K562 (cell line): Measurements from ENCODE around the gene SMC5. TPM values are rescaled to one million over a fixed set of nuclear protein-coding genes. Genes with fewer than 3 reads are reported as not detected.

ENCODE experiments used
- CBFA2T3 ChIP-seq: fragments of 450-650 bp; IDR thresholded peaks from 2 replicates; pipeline ENCODE4 v1.6.1; 2017
- CEBPG ChIP-seq, 3 experiments: fragments of 200-800 bp in 1 of 3; sonication (Bioruptor generic) in 1 of 3; sonication (generic) in 1 of 3; formaldehyde crosslinking in 1 of 3; IDR thresholded peaks in 2 of 3; conservative IDR thresholded peaks in 1 of 3; 2 replicates each; pipeline versions ENCODE4 v1.6.1 to v1.8.0; 2016 to 2022; ENCODE audit warnings: missing compliant biosample characterization in 2 of 3, missing genetic modification characterization in 2 of 3, mild to moderate bottlenecking in 1 of 3, missing genetic modification reagents in 1 of 3
- HMG20B ChIP-seq: fragments of 250-450 bp; sonication (Bioruptor Pico); IDR thresholded peaks from 2 replicates; pipeline ENCODE4 v1.5.0; 2021; ENCODE audit warnings: mild to moderate bottlenecking
- HSF4 ChIP-seq: fragments of 250-450 bp; sonication (Bioruptor Pico); IDR thresholded peaks from 2 replicates; pipeline ENCODE4 v2.1.2; 2022; ENCODE audit warnings: mild to moderate bottlenecking, moderate library complexity, borderline replicate concordance
- KDM5B ChIP-seq: fragments of 200-600 bp; sonication (generic); IDR thresholded peaks from 2 replicates; pipeline ENCODE4 v1.6.1; 2012; ENCODE audit warnings: low read depth, mild to moderate bottlenecking, moderate library complexity, low read length, control low read depth, inconsistent platforms; ENCODE audit not compliant: insufficient replicate concordance
- MAFG ChIP-seq: fragments of 450-650 bp; conservative IDR thresholded peaks from 2 replicates; pipeline ENCODE4 v1.6.1; 2016; ENCODE audit warnings: missing genetic modification characterization, missing compliant biosample characterization
- MCM7 ChIP-seq, 2 experiments: fragments of 450-650 bp; IDR thresholded peaks; 2 replicates each; pipeline ENCODE4 v1.6.1; 2016 to 2018
- NCOA6 ChIP-seq: fragments of 450-650 bp; IDR thresholded peaks from 2 replicates; pipeline ENCODE4 v1.6.1; 2017; ENCODE audit warnings: mild to moderate bottlenecking
- PHF21A ChIP-seq: fragments of 450-650 bp; IDR thresholded peaks from 2 replicates; pipeline ENCODE4 v1.6.1; 2017; ENCODE audit warnings: low read depth, borderline replicate concordance
- PHF8 ChIP-seq: fragments of 200-600 bp; sonication (generic); IDR thresholded peaks from 2 replicates; pipeline ENCODE4 v1.6.1; 2012; ENCODE audit warnings: mixed run types, mild to moderate bottlenecking, inconsistent platforms, low read length, moderate library complexity, borderline replicate concordance
- RBM25 ChIP-seq: fragments of 200-400 bp; formaldehyde crosslinking; IDR thresholded peaks from 2 replicates; pipeline ENCODE4 v1.6.1; 2018; ENCODE audit warnings: low read length, low read depth, moderate library complexity; ENCODE audit not compliant: severe bottlenecking
- RHOXF2B ChIP-seq: fragments of 250-450 bp; sonication (Bioruptor Pico); conservative IDR thresholded peaks from 2 replicates; pipeline ENCODE4 v1.5.1; 2021
- TARDBP ChIP-seq: fragments of 450-650 bp; IDR thresholded peaks from 2 replicates; pipeline ENCODE4 v1.6.1; 2016
- TOE1 ChIP-seq, 2 experiments: fragments of 450-650 bp in 1 of 2; sonication (generic) in 1 of 2; formaldehyde crosslinking in 1 of 2; IDR thresholded peaks; 2 replicates each; pipeline versions ENCODE4 v1.7.1 to v1.8.0; 2016 to 2022; ENCODE audit warnings: borderline replicate concordance in 2 of 2, mild to moderate bottlenecking in 2 of 2, antibody characterized with exemption in 1 of 2, inconsistent platforms in 1 of 2, low read depth in 1 of 2, missing genetic modification reagents in 1 of 2, moderate library complexity in 1 of 2
- ZNF12 ChIP-seq: sonication (generic); formaldehyde crosslinking; IDR thresholded peaks from 2 replicates; pipeline ENCODE4 v1.4.0; 2020; ENCODE audit warnings: mild to moderate bottlenecking, missing genetic modification reagents
- polyA plus RNA-seq, 8 experiments: library from polyadenylated mRNA; depleted of rRNA in 4 of 8; stranded (reverse) in 5 of 8; unstranded in 3 of 8; fragments of >200 nt; fragmentation: Nextera tagmentation in 2 of 8; fragmentation: Illumina TruSeq in 1 of 8; extraction: Ambion mirVana in 2 of 8; extraction: Trizol in 1 of 8; gene quantifications; 2 replicates each; pipeline versions ENCODE4 v1.2.1 to v1.2.3, GENCODE V29; 2011 to 2014; ENCODE audit warnings: inconsistent platforms in 1 of 8, missing spikeins in 1 of 8
- total RNA-seq, 7 experiments: library from RNA; depleted of rRNA in 6 of 7; stranded (reverse); fragments of >200 nt in 6 of 7; fragmentation: Illumina TruSeq in 2 of 7; extraction: Trizol in 2 of 7; gene quantifications; 2 replicates each; pipeline versions ENCODE4 v1.2.1 to v1.2.3, GENCODE V29; 2011 to 2021; ENCODE audit warnings: low replicate concordance in 1 of 7
- TF ChIP-seq, protein P1 (sequence below): fragments of 250-450 bp; sonication (Bioruptor Pico); IDR thresholded peaks from 2 replicates; pipeline ENCODE4 v1.8.0; 2022; ENCODE audit warnings: inconsistent platforms, mild to moderate bottlenecking, moderate library complexity, borderline replicate concordance
- TF ChIP-seq, protein P2 (sequence below): fragments of 450-650 bp; IDR thresholded peaks from 2 replicates; pipeline ENCODE4 v1.6.1; 2017; ENCODE audit warnings: antibody characterized with exemption
- TF ChIP-seq, protein P3 (sequence below): sonication (generic); formaldehyde crosslinking; IDR thresholded peaks from 2 replicates; pipeline ENCODE4 v1.8.1; 2023; ENCODE audit warnings: mild to moderate bottlenecking, missing genetic modification reagents
- TF ChIP-seq, protein P4 (sequence below): fragments of 450-650 bp; IDR thresholded peaks from 2 replicates; pipeline ENCODE4 v1.6.1; 2017; ENCODE audit warnings: antibody characterized with exemption, mild to moderate bottlenecking

Gene SMC5
- total and polyA plus RNA-seq, 9 of the 15 experiments (the other 6 are each of a cell fraction or from before 2014, with no cell fraction given), result 3.5 to 43.2 (median 21.4) TPM

DNA sequence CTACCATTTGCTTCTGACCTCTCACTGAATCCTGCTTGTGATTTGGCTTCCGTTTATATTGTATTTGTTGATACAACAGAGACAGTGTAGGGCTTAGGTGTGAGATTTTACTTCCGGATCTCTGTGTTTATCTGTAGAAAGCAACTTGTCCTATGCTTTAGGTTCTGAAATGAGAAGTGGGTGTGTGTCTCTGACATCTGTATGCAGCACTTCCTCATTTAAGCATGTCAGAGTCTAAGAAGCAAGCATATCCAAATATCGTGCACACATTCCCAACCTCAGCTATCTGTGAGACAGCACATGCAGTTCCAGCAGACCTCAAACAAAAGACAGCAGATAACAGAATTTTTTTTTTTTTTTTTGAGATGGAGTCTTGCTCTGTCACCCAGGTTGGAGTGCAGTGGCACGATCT is 139.4 kb downstream of the SMC5 start (continued):
- TF ChIP-seq, protein P1, sequence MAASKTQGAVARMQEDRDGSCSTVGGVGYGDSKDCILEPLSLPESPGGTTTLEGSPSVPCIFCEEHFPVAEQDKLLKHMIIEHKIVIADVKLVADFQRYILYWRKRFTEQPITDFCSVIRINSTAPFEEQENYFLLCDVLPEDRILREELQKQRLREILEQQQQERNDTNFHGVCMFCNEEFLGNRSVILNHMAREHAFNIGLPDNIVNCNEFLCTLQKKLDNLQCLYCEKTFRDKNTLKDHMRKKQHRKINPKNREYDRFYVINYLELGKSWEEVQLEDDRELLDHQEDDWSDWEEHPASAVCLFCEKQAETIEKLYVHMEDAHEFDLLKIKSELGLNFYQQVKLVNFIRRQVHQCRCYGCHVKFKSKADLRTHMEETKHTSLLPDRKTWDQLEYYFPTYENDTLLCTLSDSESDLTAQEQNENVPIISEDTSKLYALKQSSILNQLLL (CRISPR knock-in tag), result no peak
- TF ChIP-seq RHOXF2B (CRISPR knock-in tag) (no peak), PHF8 (no peak), TOE1 (IDR thresholded peaks at IDR 0.05; ENCODE audit: borderline replicate concordance) (no peak), TOE1 (CRISPR knock-in tag; IDR thresholded peaks at IDR 0.05; ENCODE audit: borderline replicate concordance, low read depth) (no peak), NCOA6 (no peak), ZNF12 (no peak), RBM25 (no peak), PHF21A (no peak), CEBPG (CRISPR knock-in tag; IDR thresholded peaks at IDR 0.05) (no peak), CEBPG (tag; conservative IDR thresholded peaks at IDR 0.05 in 1 of 2, IDR thresholded peaks at IDR 0.05 in 1 of 2) (no peak), KDM5B (no peak), MCM7 (IDR thresholded peaks at IDR 0.05) (no peak), HMG20B (CRISPR knock-in tag) (no peak), TARDBP (no peak), HSF4 (no peak), MAFG (tag) (peak; percentile 32; the same call in 1 of the 2 replicates), CBFA2T3 (peak; percentile 97)
- TF ChIP-seq, protein P2, sequence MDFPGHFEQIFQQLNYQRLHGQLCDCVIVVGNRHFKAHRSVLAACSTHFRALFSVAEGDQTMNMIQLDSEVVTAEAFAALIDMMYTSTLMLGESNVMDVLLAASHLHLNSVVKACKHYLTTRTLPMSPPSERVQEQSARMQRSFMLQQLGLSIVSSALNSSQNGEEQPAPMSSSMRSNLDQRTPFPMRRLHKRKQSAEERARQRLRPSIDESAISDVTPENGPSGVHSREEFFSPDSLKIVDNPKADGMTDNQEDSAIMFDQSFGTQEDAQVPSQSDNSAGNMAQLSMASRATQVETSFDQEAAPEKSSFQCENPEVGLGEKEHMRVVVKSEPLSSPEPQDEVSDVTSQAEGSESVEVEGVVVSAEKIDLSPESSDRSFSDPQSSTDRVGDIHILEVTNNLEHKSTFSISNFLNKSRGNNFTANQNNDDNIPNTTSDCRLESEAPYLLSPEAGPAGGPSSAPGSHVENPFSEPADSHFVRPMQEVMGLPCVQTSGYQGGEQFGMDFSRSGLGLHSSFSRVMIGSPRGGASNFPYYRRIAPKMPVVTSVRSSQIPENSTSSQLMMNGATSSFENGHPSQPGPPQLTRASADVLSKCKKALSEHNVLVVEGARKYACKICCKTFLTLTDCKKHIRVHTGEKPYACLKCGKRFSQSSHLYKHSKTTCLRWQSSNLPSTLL, result no peak
- TF ChIP-seq, protein P3, sequence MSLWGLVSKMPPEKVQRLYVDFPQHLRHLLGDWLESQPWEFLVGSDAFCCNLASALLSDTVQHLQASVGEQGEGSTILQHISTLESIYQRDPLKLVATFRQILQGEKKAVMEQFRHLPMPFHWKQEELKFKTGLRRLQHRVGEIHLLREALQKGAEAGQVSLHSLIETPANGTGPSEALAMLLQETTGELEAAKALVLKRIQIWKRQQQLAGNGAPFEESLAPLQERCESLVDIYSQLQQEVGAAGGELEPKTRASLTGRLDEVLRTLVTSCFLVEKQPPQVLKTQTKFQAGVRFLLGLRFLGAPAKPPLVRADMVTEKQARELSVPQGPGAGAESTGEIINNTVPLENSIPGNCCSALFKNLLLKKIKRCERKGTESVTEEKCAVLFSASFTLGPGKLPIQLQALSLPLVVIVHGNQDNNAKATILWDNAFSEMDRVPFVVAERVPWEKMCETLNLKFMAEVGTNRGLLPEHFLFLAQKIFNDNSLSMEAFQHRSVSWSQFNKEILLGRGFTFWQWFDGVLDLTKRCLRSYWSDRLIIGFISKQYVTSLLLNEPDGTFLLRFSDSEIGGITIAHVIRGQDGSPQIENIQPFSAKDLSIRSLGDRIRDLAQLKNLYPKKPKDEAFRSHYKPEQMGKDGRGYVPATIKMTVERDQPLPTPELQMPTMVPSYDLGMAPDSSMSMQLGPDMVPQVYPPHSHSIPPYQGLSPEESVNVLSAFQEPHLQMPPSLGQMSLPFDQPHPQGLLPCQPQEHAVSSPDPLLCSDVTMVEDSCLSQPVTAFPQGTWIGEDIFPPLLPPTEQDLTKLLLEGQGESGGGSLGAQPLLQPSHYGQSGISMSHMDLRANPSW (CRISPR knock-in tag), result no peak
- TF ChIP-seq, protein P4, sequence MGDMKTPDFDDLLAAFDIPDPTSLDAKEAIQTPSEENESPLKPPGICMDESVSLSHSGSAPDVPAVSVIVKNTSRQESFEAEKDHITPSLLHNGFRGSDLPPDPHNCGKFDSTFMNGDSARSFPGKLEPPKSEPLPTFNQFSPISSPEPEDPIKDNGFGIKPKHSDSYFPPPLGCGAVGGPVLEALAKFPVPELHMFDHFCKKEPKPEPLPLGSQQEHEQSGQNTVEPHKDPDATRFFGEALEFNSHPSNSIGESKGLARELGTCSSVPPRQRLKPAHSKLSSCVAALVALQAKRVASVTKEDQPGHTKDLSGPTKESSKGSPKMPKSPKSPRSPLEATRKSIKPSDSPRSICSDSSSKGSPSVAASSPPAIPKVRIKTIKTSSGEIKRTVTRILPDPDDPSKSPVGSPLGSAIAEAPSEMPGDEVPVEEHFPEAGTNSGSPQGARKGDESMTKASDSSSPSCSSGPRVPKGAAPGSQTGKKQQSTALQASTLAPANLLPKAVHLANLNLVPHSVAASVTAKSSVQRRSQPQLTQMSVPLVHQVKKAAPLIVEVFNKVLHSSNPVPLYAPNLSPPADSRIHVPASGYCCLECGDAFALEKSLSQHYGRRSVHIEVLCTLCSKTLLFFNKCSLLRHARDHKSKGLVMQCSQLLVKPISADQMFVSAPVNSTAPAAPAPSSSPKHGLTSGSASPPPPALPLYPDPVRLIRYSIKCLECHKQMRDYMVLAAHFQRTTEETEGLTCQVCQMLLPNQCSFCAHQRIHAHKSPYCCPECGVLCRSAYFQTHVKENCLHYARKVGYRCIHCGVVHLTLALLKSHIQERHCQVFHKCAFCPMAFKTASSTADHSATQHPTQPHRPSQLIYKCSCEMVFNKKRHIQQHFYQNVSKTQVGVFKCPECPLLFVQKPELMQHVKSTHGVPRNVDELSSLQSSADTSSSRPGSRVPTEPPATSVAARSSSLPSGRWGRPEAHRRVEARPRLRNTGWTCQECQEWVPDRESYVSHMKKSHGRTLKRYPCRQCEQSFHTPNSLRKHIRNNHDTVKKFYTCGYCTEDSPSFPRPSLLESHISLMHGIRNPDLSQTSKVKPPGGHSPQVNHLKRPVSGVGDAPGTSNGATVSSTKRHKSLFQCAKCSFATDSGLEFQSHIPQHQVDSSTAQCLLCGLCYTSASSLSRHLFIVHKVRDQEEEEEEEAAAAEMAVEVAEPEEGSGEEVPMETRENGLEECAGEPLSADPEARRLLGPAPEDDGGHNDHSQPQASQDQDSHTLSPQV, result no peak
